ENCODE results near the gene PAX7.

The PAX7 gene

GRCh38 chr1:18642278-18643095, 11.8 kb downstream of the PAX7 start:
- no peak for DNase-seq

DNA sequence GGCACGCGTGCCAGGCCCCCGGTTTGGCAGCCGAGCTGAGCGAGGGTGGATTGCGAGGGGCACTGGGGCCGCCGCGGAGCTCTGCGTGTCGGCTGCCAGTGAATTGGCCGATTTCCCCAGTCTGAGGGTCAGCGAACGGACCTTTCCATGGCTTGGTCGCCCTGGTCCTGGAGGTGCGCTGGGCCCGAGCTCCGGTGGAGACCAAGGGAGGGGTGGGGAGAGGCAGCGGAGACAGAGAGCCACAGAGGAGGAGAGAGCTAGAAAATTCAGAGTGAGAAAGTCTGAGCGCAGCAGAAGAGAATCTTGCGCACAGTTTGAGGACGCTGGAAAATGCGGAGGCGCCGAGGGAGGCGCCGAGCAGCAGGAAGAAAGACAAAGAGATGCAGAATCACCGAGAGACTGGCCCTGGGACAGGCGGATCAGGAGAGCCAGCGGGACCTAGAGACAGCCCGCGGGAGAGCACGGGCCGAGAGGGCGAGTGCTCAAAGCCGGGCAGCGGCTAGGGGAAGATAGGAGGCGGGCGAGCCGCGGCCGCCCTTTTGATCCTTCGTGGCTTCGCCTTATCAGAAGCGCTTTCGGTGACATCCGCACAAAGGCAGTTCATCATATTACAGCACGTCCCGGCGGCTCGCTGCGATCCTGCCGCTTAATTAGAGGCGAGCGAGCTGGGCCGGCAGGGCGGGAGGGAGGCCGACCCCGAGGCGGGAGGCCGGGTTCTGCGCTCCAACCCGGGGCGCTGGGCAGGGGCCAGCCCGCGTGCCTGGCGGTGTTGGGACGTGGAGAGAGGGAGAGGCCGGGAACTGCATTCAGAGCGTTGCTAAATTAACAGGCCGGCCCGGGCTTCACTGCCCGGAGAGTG, 12.7 kb downstream of the PAX7 start:
- no peak for DNase-seq

DNA sequence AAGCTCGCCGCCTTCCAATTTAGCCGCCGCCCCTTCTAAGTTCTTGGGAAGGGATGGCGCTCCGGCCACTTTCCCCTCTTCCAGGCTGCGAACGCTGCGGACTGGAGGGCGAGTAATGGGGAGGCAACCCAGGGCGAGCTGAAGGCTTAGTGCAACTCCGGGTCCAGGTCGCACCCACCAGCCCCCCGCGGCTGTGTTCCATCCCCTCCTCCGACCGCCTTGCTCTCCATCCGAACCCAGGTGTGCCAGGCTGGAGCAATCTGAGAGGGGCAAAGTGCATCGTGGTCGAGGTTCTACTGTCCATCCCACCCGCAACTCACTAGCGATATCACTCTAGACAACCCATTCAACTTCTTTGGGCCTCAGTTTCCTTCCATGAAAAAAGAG, 13.4 kb downstream of the PAX7 start:
- no peak for DNase-seq

- DNase-seq: no peak
Measured at GRCh38 chr1:18644446-18644845, 13.8 kb downstream of the PAX7 start.

- DNase-seq: no peak
Measured at GRCh38 chr1:18644973-18645746, 14.5 kb downstream of the PAX7 start.

GRCh38 chr1:18645747-18646090, 15.1 kb downstream of the PAX7 start:
- DNase-seq: no peak

DNA sequence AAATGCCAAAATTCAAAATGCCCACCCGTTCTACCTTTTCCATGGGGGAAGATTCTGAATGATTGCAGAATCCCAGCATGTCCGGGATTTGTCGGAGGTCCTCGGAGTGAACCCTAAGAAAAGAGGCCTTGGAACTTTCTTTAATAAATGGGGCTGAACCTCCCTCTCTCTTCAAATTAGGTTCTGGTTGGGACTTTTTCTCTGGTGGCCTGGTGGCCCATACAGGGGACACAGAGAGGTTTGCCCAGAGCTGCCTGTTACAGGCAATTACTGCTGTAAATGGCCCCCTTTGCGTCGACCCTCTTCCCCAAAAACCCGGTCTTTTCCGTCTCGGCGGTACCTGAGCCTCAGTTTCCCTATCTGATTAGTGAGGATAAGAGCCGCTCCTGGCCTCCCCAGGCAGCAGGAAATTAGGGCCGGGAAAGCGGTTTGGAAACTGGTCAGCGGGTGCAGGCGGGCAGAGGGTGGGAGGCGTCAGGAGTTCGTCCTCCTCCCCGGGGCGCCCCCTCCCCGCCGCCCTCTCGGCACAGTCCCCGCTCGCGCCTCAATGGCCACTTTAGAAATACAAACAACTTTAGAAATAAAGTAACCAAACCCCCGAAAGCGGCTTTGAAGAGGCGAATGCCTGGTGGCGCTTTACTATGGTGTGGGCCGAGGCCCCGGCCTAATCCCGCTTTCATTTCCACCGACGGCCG, 15.6 kb downstream of the PAX7 start:
- no peak for DNase-seq

DNA sequence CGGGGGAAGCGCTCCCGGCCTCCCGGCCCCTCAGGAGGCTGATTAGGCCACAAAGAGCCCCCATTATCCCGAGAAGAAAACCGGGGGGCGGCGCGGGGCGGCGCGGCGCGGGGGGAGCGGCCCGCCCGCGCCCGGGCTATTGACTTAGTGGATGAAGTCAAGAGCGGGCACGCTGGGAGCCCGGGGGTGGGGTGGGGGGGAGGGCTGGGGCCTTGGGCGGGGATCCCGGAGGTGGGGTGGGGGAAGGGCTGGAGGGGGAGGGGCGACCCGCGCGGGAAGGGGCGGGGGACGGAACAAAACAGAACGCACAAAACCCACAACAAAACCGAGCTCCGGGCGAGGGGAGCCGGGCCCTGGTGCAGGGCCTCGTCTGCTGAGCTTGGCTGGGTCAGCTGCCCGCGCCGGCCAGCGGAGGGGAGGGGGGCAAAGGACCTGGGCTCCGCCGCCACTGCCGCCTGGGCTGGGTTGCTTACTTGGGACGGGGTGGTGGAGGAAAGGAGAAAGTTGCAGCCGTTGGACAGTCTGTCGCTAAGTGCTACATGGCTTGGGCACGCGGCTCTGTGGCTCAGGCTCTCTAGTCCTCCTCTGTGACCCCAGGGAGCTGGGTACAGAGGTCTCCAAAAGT, 16.3 kb downstream of the PAX7 start:
- DNase-seq: no peak

- DNase-seq: no peak
Measured at GRCh38 chr1:18647681-18648214, 17.1 kb downstream of the PAX7 start.

DNA sequence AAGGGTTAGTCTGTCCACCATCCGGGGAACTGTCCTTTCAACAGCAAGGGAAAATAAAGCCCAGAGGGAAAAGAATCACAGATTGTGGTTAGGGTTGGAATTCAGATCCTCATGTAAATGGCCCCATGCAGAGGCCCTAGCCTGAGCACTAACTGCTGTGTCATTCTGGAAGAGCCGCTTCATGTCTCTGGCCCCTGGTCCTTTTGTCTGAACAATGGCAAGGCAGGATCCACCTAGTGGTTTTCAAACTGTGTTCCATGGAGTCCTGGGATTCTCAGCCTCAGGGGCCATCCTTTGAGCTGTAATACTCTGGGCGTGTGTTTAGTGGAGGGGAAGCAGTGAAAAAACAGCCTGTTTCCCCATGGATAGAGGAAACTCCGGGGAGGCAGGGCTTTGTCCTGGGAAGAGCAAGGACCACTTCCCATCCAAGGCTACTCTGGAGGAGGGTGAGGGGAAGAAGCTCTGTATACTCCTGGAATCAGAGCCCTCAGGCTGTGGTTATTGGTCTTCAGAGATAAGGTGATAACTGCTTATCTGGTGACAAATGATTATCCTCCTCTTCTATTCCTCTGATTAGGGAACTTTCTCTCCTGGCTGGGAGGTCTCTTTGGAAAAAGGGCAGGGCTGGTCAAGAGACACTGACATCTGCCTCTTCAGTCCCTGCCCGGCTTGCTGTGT, 19.2 kb downstream of the PAX7 start:
- no peak for DNase-seq

DNA sequence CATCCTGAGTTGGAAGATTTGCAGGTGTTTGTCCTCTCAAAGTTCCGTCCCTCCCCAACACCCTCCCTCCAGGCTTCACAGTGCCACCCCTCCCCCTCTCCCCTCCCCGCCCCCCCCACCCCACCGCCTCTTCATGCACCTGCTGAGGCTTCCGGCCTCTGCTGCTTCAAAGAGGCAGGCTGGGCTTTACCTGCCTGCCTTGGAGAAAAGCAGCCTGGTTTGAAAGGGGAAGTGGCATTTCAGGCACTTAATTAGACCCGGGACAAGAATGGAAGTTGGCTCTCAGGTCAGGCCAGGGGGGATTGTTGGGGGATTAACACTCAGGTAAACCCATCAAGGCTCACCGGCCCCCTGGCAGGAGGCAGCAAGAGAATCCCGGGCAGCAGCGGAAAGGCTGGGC, 21.1 kb downstream of the PAX7 start:
- DNase-seq: no peak

DNA sequence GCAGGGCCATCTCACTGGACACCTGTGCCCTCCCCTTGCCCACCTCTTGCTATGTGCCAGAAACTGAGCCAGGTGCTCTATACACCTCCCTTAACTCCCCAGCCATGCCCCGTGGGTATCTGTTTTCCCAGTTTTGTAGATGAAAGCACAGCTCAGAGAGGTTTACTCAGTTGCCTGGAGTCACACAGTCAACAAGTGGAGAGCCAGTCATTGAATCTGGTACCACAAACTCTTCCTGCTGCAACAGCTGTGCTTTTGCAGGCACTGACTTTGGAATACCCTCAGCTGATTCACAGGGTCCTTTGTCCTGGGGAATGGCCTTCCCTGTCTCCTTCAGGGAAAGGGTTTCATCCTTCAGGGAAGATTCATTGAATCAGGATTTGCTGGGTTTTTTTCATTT, 22.1 kb downstream of the PAX7 start:
- DNase-seq: no peak

DNA sequence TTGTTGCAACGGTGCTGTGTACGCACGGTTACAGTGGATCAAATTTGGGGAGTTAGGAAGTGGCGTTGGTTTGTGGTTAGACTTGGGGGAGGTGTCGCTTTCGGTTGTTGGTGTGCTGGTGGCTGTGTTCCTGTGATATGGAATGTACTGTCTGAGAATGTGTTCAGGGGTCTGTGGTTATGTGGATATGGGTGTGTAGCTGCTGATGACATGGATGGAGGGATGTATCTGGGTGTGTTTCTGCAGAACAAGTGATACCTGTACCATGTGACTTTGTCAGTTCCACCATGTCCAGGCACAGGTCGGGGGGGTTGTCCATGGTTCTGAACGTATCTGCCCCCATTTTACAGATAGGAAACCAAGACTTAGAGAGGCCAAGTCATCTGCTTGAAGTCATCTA, 22.7 kb downstream of the PAX7 start:
- DNase-seq: no peak

DNA sequence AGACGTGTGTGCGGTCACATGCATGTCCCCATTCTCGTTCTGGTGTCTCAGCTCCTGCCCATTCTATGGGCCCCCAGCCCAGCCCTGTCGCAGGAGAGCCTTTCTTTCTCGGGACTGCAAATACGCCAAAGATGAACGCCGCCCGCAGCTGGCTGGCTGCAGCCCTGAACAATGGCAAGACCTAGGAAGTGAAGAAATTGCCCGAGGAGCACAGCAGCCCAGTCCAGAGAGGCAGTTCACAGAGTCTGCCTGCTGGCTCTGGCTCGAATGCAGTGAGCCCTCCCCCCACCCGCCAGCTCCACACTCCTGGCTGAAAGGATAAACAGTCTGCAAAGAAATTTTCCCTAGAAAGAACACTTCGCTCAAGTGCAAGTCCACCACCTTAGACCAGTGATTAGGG, 23.3 kb downstream of the PAX7 start:
- DNase-seq: no peak

GRCh38 chr1:18654599-18654998, 24.0 kb downstream of the PAX7 start:
- no peak for DNase-seq

GRCh38 chr1:18657506-18658201, 27.0 kb downstream of the PAX7 start:
- no peak for DNase-seq

DNA sequence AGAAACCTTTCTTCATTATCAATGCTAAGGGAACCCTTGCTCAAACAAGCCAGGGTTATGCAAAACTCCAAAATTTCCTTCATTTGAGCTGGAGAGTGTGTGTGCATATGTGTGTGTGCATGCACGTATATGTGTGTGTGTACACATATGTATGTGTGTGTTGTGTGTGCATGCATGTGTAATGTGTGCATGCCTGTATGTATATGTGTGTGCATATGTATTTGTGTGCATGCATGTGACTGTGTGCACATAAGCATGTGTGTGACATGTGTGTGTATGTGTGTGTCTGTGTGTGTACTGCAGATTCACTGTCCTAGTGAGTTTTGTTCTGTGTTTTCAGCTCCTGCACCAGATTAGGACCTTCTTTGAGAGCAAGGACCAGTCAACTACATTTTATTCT, 28.2 kb downstream of the PAX7 start:
- DNase-seq: no peak

DNA sequence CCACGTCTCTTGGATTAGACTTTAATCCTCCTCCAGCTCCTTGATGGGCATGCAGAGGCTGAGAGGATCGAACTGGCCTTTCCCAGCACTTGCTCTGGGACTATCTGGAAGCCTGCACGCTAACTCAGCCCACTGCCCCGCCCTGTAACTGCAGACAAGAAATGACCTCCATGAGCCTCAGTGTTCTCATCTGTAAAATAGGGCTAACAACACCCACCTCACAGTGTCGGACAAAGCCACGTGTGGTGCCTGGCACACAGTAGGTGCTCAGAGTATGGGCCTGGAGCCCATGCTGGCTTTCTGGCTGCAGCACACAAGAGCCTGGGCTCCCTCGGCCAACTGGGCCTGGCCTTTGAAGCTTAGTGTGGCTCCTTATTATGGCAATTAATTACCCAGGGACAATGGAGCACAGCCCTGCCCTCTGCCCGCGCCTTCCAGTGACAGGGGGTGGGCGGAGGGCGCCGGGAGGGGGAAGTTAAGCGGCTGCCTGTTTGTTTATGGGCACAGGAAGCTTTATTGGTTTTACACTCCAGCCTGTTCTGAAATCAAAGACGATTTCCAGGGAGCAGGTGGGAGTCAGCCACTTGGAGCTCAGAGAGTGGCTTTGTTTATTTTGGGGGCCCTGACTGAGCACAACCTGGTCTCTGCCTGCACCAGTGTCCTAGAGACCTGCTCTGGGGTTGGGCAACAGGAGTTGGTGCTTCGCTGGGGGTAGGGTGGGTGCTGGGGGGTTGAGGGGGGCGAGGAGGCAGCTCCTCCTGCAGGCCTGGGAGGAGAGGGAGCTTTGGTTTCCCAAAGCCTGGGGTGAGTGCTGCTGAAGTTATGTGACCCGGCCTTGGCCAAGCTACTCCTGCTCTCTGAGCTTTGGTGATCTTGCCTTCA, 31.0 kb downstream of the PAX7 start:
- no peak for DNase-seq

DNA sequence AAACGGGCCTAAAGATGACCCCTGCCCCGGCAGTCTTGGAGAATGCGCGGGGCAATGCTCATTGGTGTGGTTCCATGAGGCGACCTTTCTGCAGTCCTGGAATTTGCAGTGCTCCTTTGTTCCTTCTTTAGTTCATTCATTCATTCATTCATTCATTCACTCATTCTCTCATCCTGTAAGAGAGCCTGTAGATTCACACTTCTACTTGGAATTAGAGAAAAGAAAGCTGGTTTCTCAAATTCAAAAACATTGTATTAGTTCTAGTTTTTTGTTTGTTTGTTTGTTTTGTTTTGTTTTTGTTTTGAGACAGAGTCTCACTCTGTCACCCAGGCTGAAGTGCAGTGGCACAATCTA, 31.6 kb downstream of the PAX7 start:
- DNase-seq: no peak

DNA sequence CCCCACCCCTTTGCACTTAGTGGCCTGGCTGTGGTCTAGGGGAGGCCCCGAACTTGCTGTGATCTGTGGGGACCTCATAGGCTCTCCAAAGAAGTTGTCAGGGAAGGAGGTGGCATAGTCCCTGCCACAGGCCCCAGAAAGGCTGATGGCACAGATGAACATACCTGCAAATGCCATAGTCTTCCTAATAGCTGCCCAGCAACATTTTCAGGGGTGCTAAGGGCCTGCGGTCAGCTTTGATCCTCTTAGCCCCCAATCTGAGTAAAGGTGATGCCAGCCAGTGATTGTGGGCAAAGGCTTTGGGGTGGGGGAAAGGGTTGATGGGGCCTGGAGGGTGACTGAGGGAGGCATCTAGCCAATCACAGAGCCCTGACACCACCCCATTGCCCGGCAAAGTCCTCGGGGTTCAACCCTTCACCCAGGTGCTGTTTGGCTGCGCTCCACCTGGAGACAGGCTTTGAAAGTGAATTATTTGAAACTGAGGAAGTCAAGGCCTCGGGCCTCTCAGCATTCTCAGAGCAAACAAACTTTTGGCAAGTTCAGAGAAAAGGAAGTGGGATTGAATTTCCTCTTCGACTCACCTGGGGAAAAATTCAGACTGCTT, 35.8 kb downstream of the PAX7 start:
- no peak for DNase-seq
